Tibial nerve (tissue), 4 donors: ENCODE data around the gene NOS1AP.

ENCODE experiments used
- CTCF ChIP-seq, 5 experiments: fragments of 200-600 bp in 3 of 5; fragments of 450-650 bp in 2 of 5; sonication (generic) in 3 of 5; IDR thresholded peaks; one replicate each; pipeline ENCODE4 v1.5.1; 2016 to 2019; ENCODE audit warnings: antibody characterized with exemption in 5 of 5, mild to moderate bottlenecking in 3 of 5, moderate library complexity in 2 of 5
- EP300 ChIP-seq, 2 donors: sonication (generic); formaldehyde crosslinking; IDR thresholded peaks; one replicate each; pipeline ENCODE4 v1.6.1; 2017; ENCODE audit warnings: antibody characterized with exemption in 2 of 2, mild to moderate bottlenecking in 1 of 2
- POLR2A ChIP-seq, 2 donors: fragments of 450-650 bp; IDR thresholded peaks; one replicate each; pipeline ENCODE4 v1.6.1; 2017; ENCODE audit warnings: antibody characterized with exemption in 2 of 2, mild to moderate bottlenecking in 2 of 2, moderate library complexity in 2 of 2

GRCh38 chr1:162324396-162324795, 254.9 kb downstream of the NOS1AP start:
- TF ChIP-seq CTCF (IDR thresholded peaks at IDR 0.05) (no peak), POLR2A (IDR thresholded peaks at IDR 0.05) (no peak), EP300 (IDR thresholded peaks at IDR 0.05) (no peak)
